ENCODE data around the gene AGPAT1. TPM values are rescaled to one million over a fixed set of nuclear protein-coding genes. Genes with fewer than 3 reads are reported as not detected.

The AGPAT1 gene
- total and polyA plus RNA-seq, 2 of the 13 experiments (the other 11 are each of a cell fraction or from before 2014, with no cell fraction given), result 51.3 to 139 TPM

DNA sequence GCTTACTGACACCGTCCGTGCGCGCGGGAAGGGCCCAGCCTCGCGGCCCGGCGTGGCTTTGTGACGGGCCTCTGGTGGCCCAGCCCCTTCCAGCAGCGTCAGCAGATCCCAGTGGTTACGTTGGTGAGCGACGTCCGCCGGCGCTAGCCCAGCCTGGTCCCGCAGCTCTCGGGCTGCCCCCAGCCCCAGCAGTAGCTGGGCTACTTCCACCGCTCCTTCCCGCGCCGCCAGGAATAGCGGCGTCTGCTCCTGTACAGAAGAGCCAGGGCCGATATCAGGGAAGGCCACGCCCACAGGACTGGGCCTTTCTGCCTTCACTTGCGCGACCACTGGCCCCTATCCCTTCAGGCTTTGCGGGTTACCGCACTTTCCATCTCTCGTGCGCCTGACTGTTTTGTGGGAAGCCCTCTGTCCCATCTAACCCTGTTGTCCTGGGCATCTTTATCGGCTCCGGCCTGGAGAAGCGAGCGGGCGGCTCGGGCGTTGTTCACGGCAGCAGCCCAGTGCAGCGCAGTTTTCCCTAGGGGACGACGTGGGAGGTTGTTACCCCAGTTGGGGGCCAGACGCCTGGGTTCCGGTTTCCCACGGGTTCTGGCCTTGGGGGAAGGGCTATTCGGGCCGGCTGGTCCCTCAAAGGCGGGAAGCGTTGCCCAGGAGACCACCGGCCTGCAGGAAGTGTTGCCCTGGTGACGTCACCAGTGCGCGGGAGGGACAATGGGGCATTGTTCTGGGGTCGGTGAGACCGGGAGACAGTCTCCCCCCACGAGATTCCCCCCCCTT is 20.2 kb upstream of the AGPAT1 start (continued):
- TF ChIP-seq RARA (CRISPR knock-in tag; IDR thresholded peaks at IDR 0.05) (peak; percentile 42; the same call in 1 of the 2 replicates), PPARG (CRISPR knock-in tag; conservative IDR thresholded peaks at IDR 0.05) (0 out of 2 replicates have a peak, but pooled peaks have one; percentile 62), YEATS4 (CRISPR knock-in tag; IDR thresholded peaks at IDR 0.05; ENCODE audit: borderline replicate concordance) (peak; percentile 70; the same call in 1 of the 2 replicates), SIX1 (CRISPR knock-in tag; IDR thresholded peaks at IDR 0.05; ENCODE audit: borderline replicate concordance) (no peak), ZC3H13 (CRISPR knock-in tag; IDR thresholded peaks at IDR 0.05) (peak; percentile 78; the same call in 1 of the 2 replicates), SMAD3 (CRISPR knock-in tag; IDR thresholded peaks at IDR 0.05) (peak; percentile 16; the same call in 1 of the 2 replicates), FOXC1 (CRISPR knock-in tag; IDR thresholded peaks at IDR 0.05; ENCODE audit: borderline replicate concordance) (peak; percentile 92), KMT2B (CRISPR knock-in tag; IDR thresholded peaks at IDR 0.05) (0 out of 2 replicates have a peak, but pooled peaks have one; percentile 33), ZBTB7B (CRISPR knock-in tag; IDR thresholded peaks at IDR 0.05) (peak; percentile 18; the same call in 1 of the 2 replicates), ZBTB20 (CRISPR knock-in tag; IDR thresholded peaks at IDR 0.05; ENCODE audit: borderline replicate concordance, low read depth) (peak; percentile 91), ZSCAN12 (CRISPR knock-in tag; IDR thresholded peaks at IDR 0.05) (0 out of 2 replicates have a peak, but pooled peaks have one; percentile 81), IKZF4 (CRISPR knock-in tag; IDR thresholded peaks at IDR 0.05; ENCODE audit: borderline replicate concordance, low read depth, not compliant biosample characterization) (peak; percentile 38), NCOR1 (IDR thresholded peaks at IDR 0.05; ENCODE audit: borderline replicate concordance, low read length) (no peak; the same call in 1 of the 2 replicates), SP5 (CRISPR knock-in tag; IDR thresholded peaks at IDR 0.05; ENCODE audit: borderline replicate concordance, low read depth) (no peak), ZFP1 (CRISPR knock-in tag; IDR thresholded peaks at IDR 0.05) (peak; percentile 17; the same call in 1 of the 2 replicates), ATRX (CRISPR knock-in tag; IDR thresholded peaks at IDR 0.05; ENCODE audit: borderline replicate concordance) (no peak), ATF7-NPFF (CRISPR knock-in tag; IDR thresholded peaks at IDR 0.05; ENCODE audit: low read depth) (peak; percentile 86)
- TF ChIP-seq, protein P1, sequence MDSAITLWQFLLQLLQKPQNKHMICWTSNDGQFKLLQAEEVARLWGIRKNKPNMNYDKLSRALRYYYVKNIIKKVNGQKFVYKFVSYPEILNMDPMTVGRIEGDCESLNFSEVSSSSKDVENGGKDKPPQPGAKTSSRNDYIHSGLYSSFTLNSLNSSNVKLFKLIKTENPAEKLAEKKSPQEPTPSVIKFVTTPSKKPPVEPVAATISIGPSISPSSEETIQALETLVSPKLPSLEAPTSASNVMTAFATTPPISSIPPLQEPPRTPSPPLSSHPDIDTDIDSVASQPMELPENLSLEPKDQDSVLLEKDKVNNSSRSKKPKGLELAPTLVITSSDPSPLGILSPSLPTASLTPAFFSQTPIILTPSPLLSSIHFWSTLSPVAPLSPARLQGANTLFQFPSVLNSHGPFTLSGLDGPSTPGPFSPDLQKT (CRISPR knock-in tag; IDR thresholded peaks at IDR 0.05; ENCODE audit: borderline replicate concordance), result 0 out of 2 replicates have a peak, but pooled peaks have one; percentile 33
- TF ChIP-seq, protein P2, sequence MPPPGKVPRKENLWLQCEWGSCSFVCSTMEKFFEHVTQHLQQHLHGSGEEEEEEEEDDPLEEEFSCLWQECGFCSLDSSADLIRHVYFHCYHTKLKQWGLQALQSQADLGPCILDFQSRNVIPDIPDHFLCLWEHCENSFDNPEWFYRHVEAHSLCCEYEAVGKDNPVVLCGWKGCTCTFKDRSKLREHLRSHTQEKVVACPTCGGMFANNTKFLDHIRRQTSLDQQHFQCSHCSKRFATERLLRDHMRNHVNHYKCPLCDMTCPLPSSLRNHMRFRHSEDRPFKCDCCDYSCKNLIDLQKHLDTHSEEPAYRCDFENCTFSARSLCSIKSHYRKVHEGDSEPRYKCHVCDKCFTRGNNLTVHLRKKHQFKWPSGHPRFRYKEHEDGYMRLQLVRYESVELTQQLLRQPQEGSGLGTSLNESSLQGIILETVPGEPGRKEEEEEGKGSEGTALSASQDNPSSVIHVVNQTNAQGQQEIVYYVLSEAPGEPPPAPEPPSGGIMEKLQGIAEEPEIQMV (CRISPR knock-in tag; IDR thresholded peaks at IDR 0.05; ENCODE audit: low read depth), result peak; percentile 92
- TF ChIP-seq, protein P3, sequence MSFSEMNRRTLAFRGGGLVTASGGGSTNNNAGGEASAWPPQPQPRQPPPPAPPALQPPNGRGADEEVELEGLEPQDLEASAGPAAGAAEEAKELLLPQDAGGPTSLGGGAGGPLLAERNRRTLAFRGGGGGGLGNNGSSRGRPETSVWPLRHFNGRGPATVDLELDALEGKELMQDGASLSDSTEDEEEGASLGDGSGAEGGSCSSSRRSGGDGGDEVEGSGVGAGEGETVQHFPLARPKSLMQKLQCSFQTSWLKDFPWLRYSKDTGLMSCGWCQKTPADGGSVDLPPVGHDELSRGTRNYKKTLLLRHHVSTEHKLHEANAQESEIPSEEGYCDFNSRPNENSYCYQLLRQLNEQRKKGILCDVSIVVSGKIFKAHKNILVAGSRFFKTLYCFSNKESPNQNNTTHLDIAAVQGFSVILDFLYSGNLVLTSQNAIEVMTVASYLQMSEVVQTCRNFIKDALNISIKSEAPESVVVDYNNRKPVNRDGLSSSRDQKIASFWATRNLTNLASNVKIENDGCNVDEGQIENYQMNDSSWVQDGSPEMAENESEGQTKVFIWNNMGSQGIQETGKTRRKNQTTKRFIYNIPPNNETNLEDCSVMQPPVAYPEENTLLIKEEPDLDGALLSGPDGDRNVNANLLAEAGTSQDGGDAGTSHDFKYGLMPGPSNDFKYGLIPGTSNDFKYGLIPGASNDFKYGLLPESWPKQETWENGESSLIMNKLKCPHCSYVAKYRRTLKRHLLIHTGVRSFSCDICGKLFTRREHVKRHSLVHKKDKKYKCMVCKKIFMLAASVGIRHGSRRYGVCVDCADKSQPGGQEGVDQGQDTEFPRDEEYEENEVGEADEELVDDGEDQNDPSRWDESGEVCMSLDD (CRISPR knock-in tag; IDR thresholded peaks at IDR 0.05; ENCODE audit: borderline replicate concordance), result peak; percentile 65; the same call in 1 of the 2 replicates
- TF ChIP-seq, protein P4, sequence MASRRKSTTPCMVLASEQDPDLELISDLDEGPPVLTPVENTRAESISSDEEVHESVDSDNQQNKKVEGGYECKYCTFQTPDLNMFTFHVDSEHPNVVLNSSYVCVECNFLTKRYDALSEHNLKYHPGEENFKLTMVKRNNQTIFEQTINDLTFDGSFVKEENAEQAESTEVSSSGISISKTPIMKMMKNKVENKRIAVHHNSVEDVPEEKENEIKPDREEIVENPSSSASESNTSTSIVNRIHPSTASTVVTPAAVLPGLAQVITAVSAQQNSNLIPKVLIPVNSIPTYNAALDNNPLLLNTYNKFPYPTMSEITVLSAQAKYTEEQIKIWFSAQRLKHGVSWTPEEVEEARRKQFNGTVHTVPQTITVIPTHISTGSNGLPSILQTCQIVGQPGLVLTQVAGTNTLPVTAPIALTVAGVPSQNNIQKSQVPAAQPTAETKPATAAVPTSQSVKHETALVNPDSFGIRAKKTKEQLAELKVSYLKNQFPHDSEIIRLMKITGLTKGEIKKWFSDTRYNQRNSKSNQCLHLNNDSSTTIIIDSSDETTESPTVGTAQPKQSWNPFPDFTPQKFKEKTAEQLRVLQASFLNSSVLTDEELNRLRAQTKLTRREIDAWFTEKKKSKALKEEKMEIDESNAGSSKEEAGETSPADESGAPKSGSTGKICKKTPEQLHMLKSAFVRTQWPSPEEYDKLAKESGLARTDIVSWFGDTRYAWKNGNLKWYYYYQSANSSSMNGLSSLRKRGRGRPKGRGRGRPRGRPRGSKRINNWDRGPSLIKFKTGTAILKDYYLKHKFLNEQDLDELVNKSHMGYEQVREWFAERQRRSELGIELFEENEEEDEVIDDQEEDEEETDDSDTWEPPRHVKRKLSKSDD (CRISPR knock-in tag; IDR thresholded peaks at IDR 0.05; ENCODE audit: low read depth), result peak; percentile 97
